Loucy (cell line): ENCODE measurements around the gene EIF3C.
"Not testable (repeated sequence)": the region's sequence is repeated elsewhere in the genome, so short reads cannot be mapped to it uniquely, and the experiment has no call there.

Source experiments
- EZH2phosphoT487 ChIP-seq: fragments of 200-600 bp; IDR thresholded peaks from 2 replicates; pipeline ENCODE4 v1.6.1; 2018; ENCODE audit warnings: antibody characterized with exemption, mild to moderate bottlenecking, moderate library complexity, borderline replicate concordance
- TF ChIP-seq, protein P1 (sequence below): fragments of 200-600 bp; sonication (generic); conservative IDR thresholded peaks from 2 replicates; pipeline ENCODE4 v1.5.1; 2014; ENCODE audit warnings: mild to moderate bottlenecking, antibody characterized with exemption, low read length

DNA sequence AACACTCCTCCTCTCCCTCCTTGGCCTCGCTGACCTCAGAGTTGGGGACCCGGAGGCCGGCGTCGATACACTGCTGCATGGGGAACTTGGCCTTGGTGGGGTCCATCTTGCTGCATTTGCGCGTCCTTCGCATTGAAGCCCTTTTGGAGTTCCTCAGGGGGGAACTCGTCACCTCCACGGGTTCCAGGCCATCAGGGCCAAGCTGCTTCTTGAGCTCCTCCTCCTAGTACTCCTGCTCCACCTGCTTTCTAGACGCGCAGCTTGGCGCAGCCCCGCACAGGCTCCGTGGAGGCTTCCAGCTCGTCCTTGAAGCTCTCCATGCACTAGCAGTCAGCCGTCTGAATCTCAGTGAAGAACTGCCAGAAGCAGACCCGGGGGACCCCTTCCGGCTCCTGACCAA is 10.9 kb upstream of the EIF3C start:
- TF ChIP-seq, protein P1, sequence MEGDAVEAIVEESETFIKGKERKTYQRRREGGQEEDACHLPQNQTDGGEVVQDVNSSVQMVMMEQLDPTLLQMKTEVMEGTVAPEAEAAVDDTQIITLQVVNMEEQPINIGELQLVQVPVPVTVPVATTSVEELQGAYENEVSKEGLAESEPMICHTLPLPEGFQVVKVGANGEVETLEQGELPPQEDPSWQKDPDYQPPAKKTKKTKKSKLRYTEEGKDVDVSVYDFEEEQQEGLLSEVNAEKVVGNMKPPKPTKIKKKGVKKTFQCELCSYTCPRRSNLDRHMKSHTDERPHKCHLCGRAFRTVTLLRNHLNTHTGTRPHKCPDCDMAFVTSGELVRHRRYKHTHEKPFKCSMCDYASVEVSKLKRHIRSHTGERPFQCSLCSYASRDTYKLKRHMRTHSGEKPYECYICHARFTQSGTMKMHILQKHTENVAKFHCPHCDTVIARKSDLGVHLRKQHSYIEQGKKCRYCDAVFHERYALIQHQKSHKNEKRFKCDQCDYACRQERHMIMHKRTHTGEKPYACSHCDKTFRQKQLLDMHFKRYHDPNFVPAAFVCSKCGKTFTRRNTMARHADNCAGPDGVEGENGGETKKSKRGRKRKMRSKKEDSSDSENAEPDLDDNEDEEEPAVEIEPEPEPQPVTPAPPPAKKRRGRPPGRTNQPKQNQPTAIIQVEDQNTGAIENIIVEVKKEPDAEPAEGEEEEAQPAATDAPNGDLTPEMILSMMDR = not testable (repeated sequence)
- not testable (repeated sequence) for TF ChIP-seq EZH2phosphoT487
